ENCODE measurements around the gene KRT35.

Gene KRT35

DNA sequence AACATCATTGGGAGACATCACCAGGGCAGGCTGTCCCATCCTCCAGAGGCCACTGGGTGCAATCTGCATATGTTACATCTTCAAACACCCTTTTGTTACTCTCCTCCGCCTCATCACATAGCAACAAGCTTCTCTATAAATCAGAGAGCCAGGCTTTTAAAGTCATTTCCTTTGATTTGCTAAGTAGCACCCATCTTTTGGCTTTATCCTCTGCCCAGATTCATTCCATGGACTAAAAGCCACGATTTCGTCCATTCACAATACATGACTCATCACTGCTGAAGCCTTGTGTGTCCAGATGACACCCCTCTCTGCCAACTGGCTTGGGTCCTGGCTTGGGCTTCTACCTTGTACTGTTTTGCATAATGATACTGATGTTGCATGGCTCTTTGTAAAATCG lies 38.2 kb downstream of the KRT35 start:
- TF ChIP-seq GATA3 (IDR thresholded peaks at IDR 0.05; ENCODE audit: low read depth, low read length) (no peak), GATA2 (IDR thresholded peaks at IDR 0.05; ENCODE audit: low read depth, low read length) (no peak)

DNA sequence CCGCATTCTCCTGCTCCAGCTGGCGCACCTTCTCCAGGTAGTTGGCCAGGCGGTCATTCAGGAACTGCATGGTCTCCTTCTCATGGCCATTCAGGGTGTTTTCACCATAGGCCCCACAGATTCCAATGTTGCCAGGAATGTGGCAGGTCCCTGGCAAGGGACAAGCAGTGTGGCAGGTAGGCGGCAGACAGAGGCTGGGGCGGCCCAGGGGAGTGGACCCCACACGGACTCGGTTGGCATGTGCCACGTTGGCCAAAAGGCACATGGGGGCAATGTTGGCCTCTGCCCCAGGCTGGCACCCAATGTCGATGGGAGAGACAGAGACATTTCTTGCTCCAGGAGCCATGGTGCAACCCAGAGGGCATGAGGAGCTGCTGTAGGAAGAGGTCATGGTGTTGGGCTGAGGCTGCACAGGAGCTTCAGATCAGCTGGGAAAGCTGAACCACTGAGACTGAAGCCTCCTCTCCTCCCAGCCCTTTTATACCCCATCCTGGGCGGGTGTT lies 40.4 kb downstream of the KRT35 start, which contains the start of gene KRT38:
TSS of gene KRT38 (minus strand) at position 453 of the 503 bp plus-strand sequence. CDS start at position 391, 62 bp downstream.
- no peak for TF ChIP-seq GATA2 (IDR thresholded peaks at IDR 0.05; ENCODE audit: low read depth, low read length)
- TF ChIP-seq GATA3 (IDR thresholded peaks at IDR 0.05; ENCODE audit: low read depth, low read length): no peak

GRCh38 chr17:41439375-41439774 lies 41.6 kb downstream of the KRT35 start:
- TF ChIP-seq GATA2 (IDR thresholded peaks at IDR 0.05; ENCODE audit: low read depth, low read length) (no peak), GATA3 (IDR thresholded peaks at IDR 0.05; ENCODE audit: low read depth, low read length) (no peak)

GRCh38 chr17:41437769-41438168 lies 43.2 kb downstream of the KRT35 start:
- no peak for TF ChIP-seq GATA2 (IDR thresholded peaks at IDR 0.05; ENCODE audit: low read depth, low read length)
- TF ChIP-seq GATA3 (IDR thresholded peaks at IDR 0.05; ENCODE audit: low read depth, low read length): no peak

- TF ChIP-seq GATA2 (IDR thresholded peaks at IDR 0.05; ENCODE audit: low read depth, low read length): no peak
- TF ChIP-seq GATA3 (IDR thresholded peaks at IDR 0.05; ENCODE audit: low read depth, low read length): no peak
Observed at GRCh38 chr17:41437254-41437653, 43.7 kb downstream of the KRT35 start.

DNA sequence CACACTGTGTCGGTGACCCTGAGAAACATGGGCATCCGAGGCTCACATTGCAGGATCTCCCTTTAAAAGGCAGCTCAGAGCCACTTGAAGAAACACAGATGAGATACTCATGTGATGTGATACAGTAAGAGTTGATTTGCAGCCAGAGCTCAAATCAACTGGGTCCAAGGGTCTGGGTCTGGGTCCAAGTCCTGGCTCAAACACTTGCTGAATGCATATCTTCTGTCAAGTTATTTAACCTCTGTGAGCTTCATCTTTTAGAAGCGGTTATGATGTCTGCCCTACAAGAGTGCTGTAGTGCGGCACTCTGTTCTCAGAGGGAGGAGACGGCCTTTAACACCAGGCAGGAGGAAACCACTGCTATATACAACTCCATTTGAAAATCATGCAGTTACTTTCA lies 46.5 kb downstream of the KRT35 start:
- TF ChIP-seq GATA2 (IDR thresholded peaks at IDR 0.05; ENCODE audit: low read depth, low read length): no peak
- TF ChIP-seq GATA3 (IDR thresholded peaks at IDR 0.05; ENCODE audit: low read depth, low read length): no peak

GRCh38 chr17:41434005-41434404 lies 46.9 kb downstream of the KRT35 start:
- TF ChIP-seq GATA3 (IDR thresholded peaks at IDR 0.05; ENCODE audit: low read depth, low read length) (no peak), GATA2 (IDR thresholded peaks at IDR 0.05; ENCODE audit: low read depth, low read length) (no peak)

DNA sequence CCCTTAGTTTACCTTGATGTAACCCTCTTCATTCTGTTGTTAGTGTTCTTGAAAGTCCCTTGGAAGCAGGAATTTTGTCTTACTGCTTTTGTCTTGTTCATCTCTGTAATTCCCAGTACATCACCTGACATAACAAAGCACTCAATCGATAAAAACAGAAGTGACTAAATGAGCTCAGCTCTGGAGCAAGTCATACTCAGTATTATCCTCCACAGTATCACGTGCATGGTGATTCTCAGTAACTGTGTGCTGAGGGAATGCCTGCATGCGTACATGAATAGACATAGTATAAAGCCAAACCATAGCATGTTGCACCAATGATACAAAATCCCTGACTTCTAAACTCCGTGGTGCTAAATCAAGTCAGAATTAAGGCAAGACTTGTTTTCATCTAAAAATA lies 47.4 kb downstream of the KRT35 start:
- TF ChIP-seq GATA3 (IDR thresholded peaks at IDR 0.05; ENCODE audit: low read depth, low read length): no peak
- no peak for TF ChIP-seq GATA2 (IDR thresholded peaks at IDR 0.05; ENCODE audit: low read depth, low read length)

DNA sequence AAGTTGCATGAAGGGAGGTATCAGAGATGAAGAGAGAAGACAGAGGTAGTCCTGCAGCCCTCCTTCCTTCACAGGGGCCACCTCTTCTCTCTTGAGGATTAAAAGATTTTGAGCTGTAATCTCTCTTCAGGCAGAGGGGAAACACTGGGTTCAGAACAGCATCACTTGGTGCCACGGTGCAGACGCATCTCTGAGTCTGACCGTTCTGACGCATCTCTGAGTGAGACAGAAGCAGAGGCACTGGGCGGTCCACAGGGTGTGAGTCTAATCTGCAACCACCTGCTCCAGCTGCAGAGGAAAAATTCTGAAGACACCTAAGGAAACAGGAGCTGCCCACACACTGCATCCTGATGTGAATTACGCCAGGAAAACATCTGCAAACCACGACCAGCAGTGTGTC lies 51.3 kb downstream of the KRT35 start:
- TF ChIP-seq GATA3 (IDR thresholded peaks at IDR 0.05; ENCODE audit: low read depth, low read length) (no peak), GATA2 (IDR thresholded peaks at IDR 0.05; ENCODE audit: low read depth, low read length) (no peak)

- TF ChIP-seq GATA3 (IDR thresholded peaks at IDR 0.05; ENCODE audit: low read depth, low read length): no peak
- no peak for TF ChIP-seq GATA2 (IDR thresholded peaks at IDR 0.05; ENCODE audit: low read depth, low read length)
Observed at GRCh38 chr17:41428591-41429291, 52.2 kb downstream of the KRT35 start.

Measured in SH-SY5Y (cell line).